Endothelial cell (in vitro differentiated cells): ENCODE data around the gene SST. TPM values are rescaled to one million over a fixed set of nuclear protein-coding genes. Genes with fewer than 3 reads are reported as not detected.

Experiments
- DNase-seq: peaks from one replicate; pipeline ENCODE4 v3.0.0; 2021; ENCODE audit warnings: low spot score
- H3K27ac Mint-ChIP-seq: one replicate; pipeline ENCODE4 v1.8.0; 2021; ENCODE audit warnings: mixed read lengths, inconsistent platforms; ENCODE audit not compliant: unreplicated experiment
- H3K27me3 Mint-ChIP-seq: one replicate; pipeline ENCODE4 v1.8.0; 2021; ENCODE audit warnings: mild to moderate bottlenecking, moderate library complexity, mixed read lengths, inconsistent platforms; ENCODE audit not compliant: unreplicated experiment
- H3K36me3 Mint-ChIP-seq: one replicate; pipeline ENCODE4 v1.8.0; 2021; ENCODE audit warnings: mild to moderate bottlenecking, low read depth, mixed read lengths, inconsistent platforms; ENCODE audit not compliant: unreplicated experiment
- H3K4me1 Mint-ChIP-seq: one replicate; pipeline ENCODE4 v1.8.0; 2021; ENCODE audit warnings: mild to moderate bottlenecking, mixed read lengths, inconsistent platforms; ENCODE audit not compliant: unreplicated experiment
- H3K4me3 Mint-ChIP-seq: one replicate; pipeline ENCODE4 v1.8.0; 2021; ENCODE audit warnings: mild to moderate bottlenecking, mixed read lengths, inconsistent platforms; ENCODE audit not compliant: unreplicated experiment
- H3K9me3 Mint-ChIP-seq: one replicate; pipeline ENCODE4 v1.8.0; 2021; ENCODE audit warnings: mixed read lengths, inconsistent platforms; ENCODE audit not compliant: unreplicated experiment
- total RNA-seq: library from RNA; stranded (reverse); fragmentation: NEBNext Ultra II Directional; extraction: Animal tissue kit (Norgen Biotek cat#: 25700); gene quantifications from one replicate; pipeline ENCODE4 v1.2.1, GENCODE V29; 2021; ENCODE audit not compliant: unreplicated experiment
- TF ChIP-seq, protein P1 (sequence below): fragments of 200-600 bp; sonication (generic); IDR thresholded peaks from one replicate; pipeline ENCODE4 v1.5.0; 2021; ENCODE audit warnings: antibody characterized with exemption; ENCODE audit not compliant: unreplicated experiment

Gene SST
- total RNA-seq, 1 donor from 2014 or later = not detected

DNA sequence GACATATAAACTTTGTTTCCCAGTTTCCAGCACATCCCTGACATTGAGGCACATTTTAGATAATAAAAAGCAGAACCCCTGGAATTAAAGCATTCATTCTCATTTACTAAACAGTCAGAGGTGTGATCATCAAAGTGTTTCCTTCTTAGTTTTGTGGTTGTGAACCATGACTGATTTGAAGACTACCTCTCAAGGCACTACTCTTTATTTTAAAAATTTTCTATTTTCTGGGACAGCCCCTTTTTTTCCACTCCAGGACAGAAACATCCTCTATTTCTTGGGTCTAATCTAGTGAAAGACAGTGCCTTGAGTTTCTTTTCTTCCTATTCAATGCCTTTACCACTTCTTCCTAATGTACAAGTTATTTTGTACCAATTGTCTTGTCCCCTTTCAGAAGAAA, 5.2 kb downstream of the SST start:
- Mint-ChIP-seq H3K4me1 (peaks cover 4% of the 10 kb centered on the region), H3K27ac (no peak overlapping the region), H3K4me3 (no peak overlapping the region), H3K36me3 (no peaks in the 10 kb centered on the region), H3K9me3 (no peaks in the 10 kb centered on the region), H3K27me3 (no peaks in the 10 kb centered on the region)
- TF ChIP-seq, protein P1, sequence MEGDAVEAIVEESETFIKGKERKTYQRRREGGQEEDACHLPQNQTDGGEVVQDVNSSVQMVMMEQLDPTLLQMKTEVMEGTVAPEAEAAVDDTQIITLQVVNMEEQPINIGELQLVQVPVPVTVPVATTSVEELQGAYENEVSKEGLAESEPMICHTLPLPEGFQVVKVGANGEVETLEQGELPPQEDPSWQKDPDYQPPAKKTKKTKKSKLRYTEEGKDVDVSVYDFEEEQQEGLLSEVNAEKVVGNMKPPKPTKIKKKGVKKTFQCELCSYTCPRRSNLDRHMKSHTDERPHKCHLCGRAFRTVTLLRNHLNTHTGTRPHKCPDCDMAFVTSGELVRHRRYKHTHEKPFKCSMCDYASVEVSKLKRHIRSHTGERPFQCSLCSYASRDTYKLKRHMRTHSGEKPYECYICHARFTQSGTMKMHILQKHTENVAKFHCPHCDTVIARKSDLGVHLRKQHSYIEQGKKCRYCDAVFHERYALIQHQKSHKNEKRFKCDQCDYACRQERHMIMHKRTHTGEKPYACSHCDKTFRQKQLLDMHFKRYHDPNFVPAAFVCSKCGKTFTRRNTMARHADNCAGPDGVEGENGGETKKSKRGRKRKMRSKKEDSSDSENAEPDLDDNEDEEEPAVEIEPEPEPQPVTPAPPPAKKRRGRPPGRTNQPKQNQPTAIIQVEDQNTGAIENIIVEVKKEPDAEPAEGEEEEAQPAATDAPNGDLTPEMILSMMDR = no peak
- no peak for DNase-seq

DNA sequence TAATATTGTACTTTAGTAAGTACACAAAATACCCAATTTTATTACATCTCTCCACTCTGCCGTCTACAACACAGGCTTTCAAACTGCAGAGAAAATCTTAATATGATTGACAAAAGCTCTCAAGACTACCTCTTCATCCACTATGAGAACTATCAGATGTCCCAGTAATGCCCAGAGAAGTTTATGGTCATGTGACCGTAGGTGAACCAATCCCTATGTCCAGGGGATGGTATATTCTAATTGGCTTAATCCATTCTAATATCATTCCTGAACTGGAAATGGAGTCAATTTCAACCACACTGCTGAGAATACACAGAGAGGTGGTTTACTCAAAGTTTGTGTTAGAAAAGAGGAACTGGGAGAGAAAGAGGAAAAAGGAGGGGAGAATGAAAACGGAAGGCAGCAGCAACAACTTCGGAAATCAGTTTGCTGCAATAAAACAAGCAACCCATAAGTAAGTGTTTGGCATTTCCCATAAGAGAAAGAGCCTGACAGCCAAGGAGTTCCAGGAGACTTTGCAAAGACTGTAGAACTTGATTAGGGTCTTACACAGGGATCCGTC, 7.3 kb downstream of the SST start:
- Mint-ChIP-seq H3K36me3 (no peaks in the 10 kb centered on the region), H3K27me3 (no peaks in the 10 kb centered on the region), H3K27ac (no peak overlapping the region), H3K4me3 (no peak overlapping the region), H3K9me3 (no peaks in the 10 kb centered on the region), H3K4me1 (no peaks in the 10 kb centered on the region)
- TF ChIP-seq, protein P1 = no peak
- DNase-seq = no peak

DNA sequence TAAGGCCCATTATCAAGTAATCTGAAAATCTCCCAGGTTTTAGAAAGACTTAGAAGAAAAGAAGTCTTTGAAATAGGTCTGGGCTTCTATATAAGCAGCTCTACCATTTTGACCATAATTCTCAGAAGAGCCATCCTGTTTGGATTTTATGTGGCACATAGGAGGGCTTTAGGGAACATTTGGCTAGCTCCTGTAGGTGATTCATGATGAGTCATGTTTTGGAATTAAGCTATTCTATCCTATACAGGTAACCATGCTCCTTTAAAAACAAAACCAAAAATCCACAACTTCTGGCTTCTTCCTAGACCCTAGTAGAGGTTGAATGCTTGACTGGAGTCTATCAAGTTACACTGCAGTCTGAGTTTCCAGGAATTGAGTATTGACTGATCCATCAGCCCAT, 8.9 kb downstream of the SST start:
- Mint-ChIP-seq H3K4me3 (no peak overlapping the region), H3K9me3 (no peaks in the 10 kb centered on the region), H3K27ac (no peak overlapping the region), H3K27me3 (no peaks in the 10 kb centered on the region), H3K4me1 (no peaks in the 10 kb centered on the region), H3K36me3 (no peaks in the 10 kb centered on the region)
- TF ChIP-seq, protein P1 = no peak
- DNase-seq = no peak

DNA sequence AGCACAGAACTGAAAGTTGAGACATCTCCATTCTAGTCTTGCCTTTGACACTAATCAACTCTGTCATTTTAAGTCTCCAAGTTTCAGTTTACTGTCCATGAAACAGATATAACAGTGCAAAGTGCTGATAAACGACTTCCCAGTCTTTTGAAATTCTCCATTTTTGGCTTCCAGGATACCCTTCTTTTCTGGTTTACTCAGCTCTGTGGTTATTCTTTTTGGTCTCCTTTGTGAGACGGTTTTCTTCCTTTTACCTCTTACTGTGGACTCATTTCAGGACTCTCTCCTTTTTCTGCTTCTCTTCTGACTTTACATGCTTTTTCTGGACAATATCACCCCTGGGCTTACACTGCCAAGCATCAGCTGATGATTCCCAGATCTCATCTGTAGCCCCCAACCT, 18.9 kb downstream of the SST start:
- H3K4me3 Mint-ChIP-seq = no peak overlapping the region
- H3K27me3 Mint-ChIP-seq = peaks cover 3% of the 10 kb centered on the region
- H3K27ac Mint-ChIP-seq = no peak overlapping the region
- H3K4me1 Mint-ChIP-seq = no peaks in the 10 kb centered on the region
- peaks cover 6% of the 10 kb centered on the region for H3K36me3 Mint-ChIP-seq
- TF ChIP-seq, protein P1 = no peak
- DNase-seq = no peak
- no peaks in the 10 kb centered on the region for H3K9me3 Mint-ChIP-seq

DNA sequence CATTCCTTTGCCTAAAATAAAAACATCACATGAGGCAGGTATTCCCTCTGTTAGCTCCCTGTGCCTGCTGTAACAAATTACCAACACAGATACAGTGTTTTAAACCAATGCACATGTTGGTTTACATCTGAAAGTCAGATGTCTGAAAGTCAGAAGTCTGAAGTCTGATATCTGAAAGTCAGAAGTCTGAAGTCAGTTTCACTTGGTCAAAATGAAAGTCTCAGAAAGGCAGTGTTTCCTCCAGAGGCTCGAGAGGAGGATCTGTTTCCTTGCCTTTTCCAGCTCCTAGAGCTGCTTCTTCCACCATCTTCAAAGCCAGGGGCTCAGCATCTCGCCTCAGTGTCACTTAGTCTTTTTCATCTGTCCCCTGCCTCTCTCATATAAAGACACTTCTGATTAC, 22.0 kb downstream of the SST start:
- Mint-ChIP-seq H3K27ac (no peak overlapping the region), H3K9me3 (no peaks in the 10 kb centered on the region), H3K4me1 (no peaks in the 10 kb centered on the region), H3K4me3 (no peak overlapping the region), H3K36me3 (peaks cover 6% of the 10 kb centered on the region), H3K27me3 (peaks cover 3% of the 10 kb centered on the region)
- TF ChIP-seq, protein P1 = no peak
- no peak for DNase-seq
